Measurements from ENCODE around the gene KRTAP20-2.

KRTAP20-2 gene

DNA sequence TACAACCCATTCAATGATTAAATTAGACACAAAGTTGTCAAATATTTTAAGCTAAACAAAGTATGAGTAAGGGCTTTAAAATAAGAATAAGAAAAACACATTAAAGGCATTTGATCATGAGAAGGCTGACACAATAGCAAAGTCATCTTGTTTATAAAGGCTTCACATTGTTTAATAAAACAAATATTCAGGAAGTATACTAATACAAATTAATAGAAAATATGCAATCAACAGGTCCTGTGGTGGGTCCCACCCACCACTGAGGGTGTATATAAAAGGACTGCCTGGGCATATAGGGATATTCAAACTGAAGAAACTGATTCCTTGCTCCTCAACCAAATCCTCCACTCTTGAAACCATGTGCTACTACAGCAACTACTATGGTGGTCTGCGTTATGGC lies at the start of gene KRTAP20-2:
Gene KRTAP20-2 (plus strand): TSS at position 301 of the 400 bp plus-strand sequence. CDS start 58 bp downstream, at position 359.
- no peak for DNase-seq

DNA sequence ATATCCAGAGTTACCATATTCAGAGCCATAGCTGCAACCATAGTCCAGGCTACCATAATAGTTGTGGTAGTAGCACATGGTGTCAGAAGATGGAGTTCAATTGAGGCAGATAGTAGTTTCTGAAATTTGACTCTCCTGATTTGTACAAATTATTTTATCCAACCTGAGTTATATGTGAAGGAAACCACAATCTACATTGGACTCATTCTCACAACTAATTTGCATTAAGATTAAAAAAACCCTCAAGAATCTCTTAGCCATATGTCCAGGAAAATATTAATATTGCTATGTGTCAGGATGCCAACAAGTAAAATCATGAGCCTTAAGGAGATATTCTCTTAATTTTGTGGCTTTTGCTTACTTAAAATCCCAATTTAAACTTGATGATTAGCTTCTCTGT lies 44.7 kb upstream of the KRTAP20-2 start, which contains the start of gene KRTAP22-2:
Gene KRTAP22-2 (minus strand): TSS at position 101 of the 400 bp plus-strand sequence.
- DNase-seq = no peak

DNA sequence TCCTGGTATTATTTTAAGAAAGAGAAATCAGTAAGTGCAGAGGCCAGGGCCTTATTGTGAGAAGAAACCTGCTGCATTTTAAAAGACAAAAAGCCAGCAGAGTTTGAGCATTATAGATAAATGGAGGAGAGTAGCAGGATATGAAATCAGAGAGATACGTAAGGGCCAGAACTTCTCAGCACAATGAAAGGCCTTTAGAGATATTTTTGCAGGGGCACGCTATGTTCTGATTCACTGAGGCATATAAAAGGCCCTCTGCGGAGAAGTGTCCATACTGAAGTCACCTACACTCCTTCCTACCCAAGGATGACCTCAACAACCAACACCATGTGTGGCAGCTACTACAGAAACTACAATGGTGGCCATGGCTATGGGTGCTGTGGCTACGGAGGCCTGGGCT lies 42.9 kb upstream of the KRTAP20-2 start, which contains the start of gene KRTAP6-3:
Gene KRTAP6-3 (plus strand): TSS at position 301 of the 400 bp plus-strand sequence. CDS start 6 bp downstream, at position 307.
- no peak for DNase-seq

DNA sequence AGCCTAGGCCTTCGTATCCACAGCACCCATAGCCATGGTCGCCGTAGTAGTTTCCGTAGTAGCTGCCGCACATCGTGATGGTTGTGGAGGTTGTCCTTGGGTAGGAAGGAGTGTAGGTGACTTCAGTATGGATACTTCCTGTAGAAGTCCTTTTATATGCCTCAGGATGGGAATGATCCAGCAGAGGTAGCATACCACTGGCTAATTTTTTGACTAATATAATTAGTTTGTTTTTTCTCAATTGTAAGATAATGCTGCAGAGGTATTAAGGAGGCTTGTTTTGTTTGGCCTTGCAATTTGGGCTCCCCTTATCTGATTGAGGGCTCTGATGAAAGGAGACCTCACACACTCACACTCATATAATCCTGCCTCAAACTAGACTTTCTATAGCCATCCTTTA lies 36.2 kb upstream of the KRTAP20-2 start, which contains the start of gene KRTAP6-2:
Gene KRTAP6-2 (minus strand): TSS at position 101 of the 400 bp plus-strand sequence. CDS start 28 bp downstream, at position 73.
- no peak for DNase-seq

DNA sequence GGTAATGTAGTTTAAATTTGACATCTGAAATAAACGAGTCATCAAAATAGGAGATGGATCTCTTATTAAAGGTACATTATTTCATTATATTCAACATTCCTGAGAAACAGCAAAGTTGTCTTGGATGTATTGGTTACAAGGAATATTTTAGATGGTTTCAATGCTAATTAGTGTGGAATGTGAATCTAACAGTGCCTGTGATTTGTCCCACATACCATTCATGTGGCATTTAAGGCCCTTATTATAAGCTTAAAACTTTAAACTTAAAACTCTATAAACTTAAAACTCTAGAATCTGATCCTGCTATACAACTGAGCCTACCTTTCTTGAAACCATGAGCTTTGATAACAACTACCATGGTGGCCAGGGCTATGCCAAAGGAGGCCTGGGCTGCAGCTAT lies 34.2 kb upstream of the KRTAP20-2 start, which contains the start of gene KRTAP22-1:
Gene KRTAP22-1 (plus strand): TSS at position 301 of the 400 bp plus-strand sequence.
- no peak for DNase-seq

DNA sequence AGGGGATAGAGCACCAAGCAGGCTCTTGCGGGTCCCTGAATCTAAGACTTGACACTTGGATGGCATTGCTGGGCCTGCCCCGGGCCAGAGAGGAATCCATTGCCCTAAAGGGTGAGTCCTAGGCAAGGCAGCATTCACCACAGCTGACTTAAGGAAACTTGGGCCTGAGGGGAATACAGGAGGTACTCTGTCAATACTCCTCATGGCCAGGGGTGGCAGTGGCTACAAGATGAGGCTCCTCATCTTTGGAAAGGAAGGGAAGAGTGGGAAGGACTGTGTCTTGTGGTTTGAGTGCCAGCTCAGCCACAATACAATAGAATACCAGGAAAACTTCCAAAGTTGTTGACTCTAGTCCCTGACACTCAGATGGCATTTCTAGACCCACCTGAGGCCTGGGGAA lies 29.0 kb upstream of the KRTAP20-2 start:
- DNase-seq = no peak

DNA sequence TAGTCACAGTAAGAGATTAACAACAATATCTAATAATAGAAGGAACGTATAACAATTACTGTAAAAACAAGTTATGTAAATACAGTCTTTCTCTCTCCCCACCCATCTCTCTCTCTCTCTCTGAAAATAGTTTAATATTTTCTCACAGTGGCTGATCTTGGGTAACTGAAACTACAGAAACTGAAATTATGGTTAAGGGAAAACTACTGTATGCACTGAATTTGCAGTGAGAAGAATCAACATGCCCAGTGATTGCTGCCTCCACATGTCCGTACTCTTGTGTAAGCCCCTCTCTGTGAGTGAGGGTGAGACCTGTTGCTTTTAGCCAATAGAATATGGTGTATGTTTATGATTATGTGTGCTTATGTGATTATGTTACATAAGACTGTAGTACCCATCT lies 22.9 kb upstream of the KRTAP20-2 start:
- DNase-seq = no peak

DNA sequence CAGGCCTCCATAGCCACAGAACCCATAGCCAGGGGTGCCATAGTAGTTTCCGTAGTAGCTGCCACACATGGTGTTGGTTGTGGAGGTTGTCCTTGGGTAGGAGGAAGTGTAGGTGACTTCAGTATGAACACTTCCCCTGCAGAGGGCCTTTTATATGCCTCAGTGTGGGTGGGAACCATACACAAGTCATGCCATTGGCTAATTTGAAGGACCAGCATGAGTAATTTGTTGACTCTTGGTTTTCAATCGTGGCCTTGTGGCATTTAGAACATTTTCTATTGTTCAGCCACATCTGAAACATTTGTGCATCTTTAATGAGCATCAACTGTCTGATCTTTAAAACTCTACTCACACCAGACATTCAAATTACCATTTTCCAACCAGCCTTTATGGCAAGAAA lies 21.2 kb upstream of the KRTAP20-2 start, which contains the start of gene KRTAP6-1:
Gene KRTAP6-1 (minus strand): TSS at position 95 of the 400 bp plus-strand sequence. CDS start 26 bp downstream, at position 69.
- no peak for DNase-seq

DNA sequence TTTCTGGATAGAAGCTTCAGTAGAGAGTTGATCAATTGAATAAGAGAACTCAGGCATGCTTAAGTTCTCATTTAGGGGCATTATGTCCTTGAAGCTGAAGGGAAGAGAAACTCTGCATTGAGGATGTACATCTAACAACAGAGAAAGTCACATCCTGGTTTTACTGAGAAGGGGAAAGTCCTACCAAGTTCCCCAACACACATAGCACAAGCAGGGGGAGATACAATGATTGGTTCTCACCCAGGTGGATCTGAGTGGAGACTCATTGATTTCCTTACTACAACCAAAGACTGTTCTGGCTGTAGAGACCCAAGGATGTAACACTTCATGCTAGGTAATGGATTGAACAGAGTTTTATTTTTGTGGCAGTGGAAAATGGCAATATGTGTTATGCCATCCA lies 19.8 kb upstream of the KRTAP20-2 start:
- DNase-seq = no peak

DNA sequence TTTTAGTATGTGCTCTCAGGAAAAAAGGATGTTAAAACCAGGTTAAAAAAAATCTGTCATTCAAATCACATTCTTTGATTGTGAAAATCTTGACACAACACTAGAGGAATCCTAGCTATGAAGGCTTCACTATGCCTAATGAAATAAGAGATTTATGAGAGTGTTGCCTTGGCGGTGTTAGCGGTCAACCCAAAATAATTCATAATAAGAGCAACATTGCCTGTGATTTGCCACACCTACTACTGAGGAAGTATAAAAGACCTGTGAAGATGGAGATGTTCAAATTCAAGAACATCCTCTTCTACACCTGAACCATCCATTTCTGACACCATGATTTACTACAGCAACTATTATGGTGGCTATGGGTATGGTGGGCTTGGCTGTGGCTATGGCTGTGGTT lies 18.9 kb upstream of the KRTAP20-2 start, which contains the start of gene KRTAP20-1:
Gene KRTAP20-1 (plus strand): TSS at position 301 of the 400 bp plus-strand sequence. CDS start 30 bp downstream, at position 331.
- DNase-seq = no peak

DNA sequence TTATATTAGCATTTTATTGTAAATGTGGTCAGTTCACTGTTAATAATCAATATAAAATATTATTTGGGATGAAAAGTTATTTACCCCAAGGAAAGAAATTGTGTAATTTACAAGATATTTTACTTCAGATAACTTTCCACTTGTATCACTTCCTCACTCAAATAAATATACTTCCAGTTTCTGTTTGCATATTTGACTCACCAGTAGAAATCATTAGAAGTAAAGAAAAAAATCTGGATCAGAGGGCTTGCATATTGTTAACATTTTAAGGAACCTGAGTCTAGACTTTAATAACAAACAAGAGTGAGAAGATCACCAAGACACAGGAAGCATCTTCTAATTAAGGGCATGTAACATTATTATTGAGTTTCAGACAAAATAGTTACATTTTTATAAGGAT lies 14.9 kb upstream of the KRTAP20-2 start:
- DNase-seq = no peak

DNA sequence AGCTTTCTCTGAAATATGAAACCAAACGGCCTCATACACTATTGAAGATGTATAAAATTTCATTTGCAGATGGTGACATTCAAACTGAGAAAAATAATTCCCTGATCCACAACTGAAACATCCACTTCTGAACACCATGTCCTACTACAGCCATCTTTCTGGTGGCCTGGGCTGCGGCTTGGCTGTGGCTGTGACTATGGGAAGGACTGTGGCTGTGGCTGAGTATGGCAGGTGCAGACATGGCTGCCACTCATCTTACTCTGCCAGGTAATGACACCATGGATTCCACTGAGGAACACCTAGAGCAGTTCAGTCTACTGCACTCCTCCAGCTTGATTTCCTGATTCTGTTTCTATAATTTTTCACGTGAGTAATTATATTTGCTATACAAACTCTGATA lies 14.5 kb upstream of the KRTAP20-2 start, which contains the start of gene KRTAP20-4:
Gene KRTAP20-4 (plus strand): TSS at position 106 of the 400 bp plus-strand sequence.
- no peak for DNase-seq

DNA sequence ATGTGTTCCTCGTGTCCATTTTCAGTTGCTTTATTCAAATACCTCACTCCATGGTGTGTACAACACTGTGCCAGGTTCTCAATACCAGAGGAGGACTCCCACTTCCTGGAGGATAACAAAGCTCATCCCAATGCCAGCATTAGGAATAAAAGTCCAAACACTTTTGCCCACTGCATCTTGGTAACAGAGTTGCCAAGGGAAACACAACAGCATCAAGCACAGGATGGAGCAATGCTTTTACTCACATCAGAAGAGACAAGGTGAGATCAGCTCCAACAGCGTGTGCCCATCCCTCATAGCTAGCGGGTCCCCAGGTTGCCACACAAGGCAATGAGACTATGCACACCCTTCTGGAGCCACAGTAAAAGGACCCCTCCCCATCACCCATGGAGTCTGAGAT lies 11.6 kb upstream of the KRTAP20-2 start:
- DNase-seq = no peak

DNA sequence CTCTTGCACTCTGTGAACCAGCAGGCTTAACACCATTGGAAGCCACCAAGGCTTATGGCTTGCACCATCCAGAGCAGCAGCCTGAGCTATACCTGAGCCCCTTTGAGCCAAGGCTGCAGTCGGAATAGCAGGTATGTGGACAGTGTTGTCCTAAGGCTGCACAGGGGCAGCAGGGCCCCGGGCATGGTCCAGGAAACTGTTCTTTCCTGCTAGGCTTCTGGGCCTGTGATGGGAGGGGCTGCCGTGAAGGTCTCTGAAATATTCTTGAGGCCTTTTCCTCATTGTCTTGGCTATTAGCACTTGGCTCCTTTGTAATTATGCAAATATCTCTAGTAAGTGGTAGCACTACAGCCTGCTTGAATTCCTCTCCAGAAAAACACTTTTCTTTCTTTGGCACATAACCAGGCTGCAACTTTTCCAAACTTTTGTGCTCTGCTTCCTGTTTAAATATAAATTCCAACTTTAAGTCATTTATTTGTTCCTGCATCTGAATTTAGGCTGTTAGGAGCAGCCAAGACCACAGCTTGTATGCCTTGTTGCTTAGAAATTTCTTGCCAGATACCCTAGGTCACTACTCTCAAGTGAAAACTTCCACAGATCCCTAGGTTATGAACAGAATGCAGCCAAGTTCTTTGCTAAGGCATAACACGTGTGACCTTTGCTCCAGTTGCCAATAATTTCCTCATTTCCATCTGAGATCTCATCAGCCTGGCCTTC lies 9.4 kb upstream of the KRTAP20-2 start:
- DNase-seq = no peak

DNA sequence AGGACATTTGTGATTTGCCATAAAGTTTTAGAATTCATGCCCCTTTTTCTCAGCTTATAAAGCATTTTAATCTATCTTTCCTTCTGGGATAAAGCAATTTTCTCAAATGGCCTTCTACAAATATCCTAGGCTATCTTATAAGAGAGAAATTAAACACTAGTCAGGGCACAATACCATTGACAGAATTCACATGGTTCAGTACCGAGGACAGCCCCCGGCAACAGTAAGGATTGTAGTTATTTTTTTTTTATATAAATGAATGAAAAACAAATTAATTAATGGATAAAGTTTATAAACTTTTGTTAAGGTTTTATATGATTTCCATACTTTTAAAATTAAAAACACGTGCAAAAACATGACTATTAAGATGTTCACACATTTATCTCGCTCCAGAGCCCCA lies 6.9 kb upstream of the KRTAP20-2 start:
- no peak for DNase-seq

DNA sequence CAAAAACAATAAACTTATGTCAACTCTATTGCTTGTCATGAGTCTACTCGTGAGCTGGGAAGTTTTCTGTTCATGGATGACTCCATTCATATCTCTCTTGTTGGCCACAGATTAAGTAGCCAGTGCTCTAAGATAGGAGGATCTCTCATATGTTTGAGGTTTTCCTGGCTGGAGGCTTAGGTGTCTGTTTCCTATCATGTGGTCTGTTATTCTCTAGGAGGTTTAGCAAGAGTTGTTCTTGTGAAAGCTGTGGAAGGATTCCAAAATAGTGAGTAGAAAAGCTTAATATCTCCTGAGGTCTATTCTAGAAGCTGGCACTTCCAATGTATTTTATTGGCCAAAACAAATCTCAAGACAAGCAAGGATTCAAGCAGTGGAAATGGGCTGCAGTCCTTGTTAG lies 5.8 kb upstream of the KRTAP20-2 start:
- no peak for DNase-seq

DNA sequence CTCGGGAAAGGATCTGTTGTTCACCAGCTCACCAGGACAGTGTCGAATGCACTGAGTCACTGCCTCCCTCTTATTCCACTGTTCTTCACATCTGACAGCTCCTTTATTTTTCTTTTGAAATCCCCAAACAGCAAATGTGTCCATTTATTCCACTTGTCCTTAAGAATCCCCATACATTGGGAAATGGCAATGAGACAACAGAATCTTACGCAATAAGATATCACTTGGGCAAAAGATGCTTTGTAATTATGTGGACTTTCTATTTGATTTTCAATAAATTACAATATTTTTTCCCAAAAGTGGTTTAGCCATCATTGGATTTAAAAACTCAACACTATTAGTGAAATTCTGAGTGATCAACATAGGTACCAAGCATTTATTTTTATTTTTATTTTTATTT lies 3.7 kb downstream of the KRTAP20-2 start:
- no peak for DNase-seq

DNA sequence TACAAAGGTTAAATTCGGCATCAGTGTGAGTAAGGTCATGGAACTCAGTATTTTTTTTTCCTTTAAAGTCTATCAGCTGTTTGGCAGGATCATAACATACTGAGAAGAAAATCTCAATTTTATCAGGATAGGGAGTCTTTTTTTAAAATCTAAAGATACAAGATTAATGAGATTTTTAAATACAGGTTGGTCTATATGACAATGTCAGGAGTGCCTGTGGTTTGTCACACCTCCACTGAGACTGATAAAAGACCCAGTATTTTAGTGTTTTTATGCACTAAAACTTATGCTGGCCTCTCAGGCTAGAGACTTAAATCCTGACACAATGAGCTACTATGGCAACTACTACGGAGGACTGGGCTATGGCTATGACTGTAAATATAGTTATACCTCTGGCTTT lies 7.6 kb downstream of the KRTAP20-2 start, which contains the start of gene KRTAP20-3:
Gene KRTAP20-3 (plus strand): TSS at position 301 of the 400 bp plus-strand sequence.
- DNase-seq = no peak

DNA sequence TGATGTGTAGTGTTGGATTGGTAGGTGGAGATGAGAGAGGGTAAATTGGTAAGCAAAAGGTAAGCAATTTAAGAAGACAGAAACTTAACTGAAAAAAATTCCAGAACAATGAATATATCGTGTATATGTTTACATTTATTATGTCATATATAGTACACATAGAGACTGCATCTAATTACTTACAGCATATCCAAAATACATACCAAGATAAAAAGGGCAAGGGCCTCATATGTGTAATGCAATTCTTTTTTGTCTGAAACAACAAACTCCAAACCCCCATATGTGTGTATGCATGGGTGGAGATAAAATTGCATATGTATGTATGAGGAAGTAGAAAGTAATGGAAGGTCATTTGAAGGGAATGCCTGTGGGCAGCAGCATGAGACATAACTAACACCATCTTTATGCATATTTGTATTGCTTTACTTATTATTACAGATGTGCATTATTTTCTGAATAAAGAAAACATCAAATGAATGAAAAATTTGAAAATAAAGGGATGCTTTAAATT lies 12.0 kb downstream of the KRTAP20-2 start:
- DNase-seq = no peak

DNA sequence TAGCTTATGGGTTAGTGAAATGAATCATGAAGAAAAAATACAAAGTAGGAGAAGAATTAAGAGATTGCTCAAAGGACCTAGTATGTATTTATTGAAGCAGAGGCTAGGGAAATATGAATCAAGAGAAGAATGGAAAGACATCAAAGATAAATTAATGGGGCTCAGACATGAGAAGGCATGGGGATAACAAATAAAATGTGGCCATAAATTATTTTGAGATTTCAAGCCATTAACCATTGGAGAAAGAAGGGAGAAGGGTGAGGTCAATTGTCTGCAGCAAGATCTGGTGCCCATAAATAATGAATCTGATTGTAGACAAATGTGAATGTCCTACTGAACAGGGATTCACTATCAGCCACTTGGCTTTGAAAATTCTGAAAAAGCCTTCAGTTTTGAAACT lies 17.9 kb downstream of the KRTAP20-2 start:
- DNase-seq = no peak

DNA sequence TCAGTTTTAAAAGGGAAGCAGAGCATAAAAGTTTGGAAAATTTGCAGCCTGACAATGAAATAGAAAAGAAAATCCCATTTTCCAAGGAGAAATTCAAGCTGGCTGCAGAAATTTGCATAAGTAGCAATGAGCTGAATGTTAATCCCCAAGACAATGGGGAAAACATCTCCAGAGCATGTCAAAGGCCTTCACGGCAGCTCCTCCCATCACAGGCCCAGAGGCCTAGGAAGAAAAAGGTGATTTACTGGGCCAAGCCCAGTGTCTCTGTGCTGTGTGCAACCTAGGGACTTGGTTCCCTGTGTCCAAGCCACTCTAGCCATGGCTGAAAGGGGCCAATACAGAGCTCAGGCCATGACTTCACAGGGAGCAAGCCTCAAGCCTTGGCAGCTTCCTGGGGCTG lies 33.8 kb downstream of the KRTAP20-2 start:
- no peak for DNase-seq

DNA sequence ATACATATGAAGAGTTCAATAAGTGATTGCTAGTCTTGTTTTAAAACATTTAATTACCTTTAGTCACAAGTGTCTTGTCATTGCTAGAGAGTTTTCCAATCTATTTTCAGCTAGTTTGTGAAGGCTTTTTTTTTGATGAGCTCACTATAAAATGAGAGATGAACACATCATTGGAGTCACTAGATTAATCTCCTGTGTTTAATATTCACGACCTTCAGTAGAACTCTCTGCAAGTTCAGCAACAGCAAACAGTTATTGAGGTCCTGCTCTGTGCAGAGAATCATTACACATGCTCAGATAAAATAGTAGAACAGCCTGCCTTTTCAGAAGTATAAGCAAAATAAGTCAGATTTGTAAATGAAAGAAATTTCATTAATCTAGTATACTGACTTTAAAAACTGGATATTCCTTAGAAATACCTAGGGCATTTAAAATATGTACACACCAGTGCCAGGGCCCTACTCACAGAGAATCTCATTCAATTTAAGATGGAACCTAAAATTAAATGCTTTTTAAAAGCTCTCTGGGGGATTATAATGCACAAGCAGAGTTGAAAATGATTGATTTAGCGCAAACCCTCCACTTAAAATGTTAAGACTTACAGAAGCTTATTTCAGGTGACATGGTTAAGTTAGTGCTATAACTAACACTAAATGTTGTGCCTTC lies 38.1 kb downstream of the KRTAP20-2 start:
- no peak for DNase-seq

DNA sequence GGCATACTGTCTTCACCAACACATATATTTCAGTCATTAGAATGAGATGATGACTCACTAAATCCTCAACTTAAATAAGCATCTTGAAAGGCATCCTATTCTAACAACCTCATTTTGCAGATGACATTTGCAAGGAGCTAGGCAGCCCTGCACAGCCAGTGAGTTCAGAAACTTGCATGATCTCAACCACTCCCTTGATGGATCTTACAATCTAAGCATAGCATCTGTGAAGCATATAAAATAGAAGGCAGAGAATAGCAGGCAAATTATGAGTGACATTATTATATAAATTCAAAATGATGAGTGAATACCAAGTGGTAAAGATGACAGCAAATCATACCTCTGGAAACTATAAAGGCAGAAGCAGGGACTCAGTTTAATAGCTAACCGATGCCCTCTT lies 39.3 kb downstream of the KRTAP20-2 start:
- DNase-seq = no peak
